Panc1 (cell line): ENCODE results near the gene MON1A.

Source experiments
- CTCF ChIP-seq: fragments of 450-650 bp; IDR thresholded peaks from 2 replicates; pipeline ENCODE4 v1.5.1; 2017; ENCODE audit warnings: mild to moderate bottlenecking
- TCF7L2 ChIP-seq: IDR thresholded peaks from 2 replicates; pipeline ENCODE4 v1.6.1; 2011; ENCODE audit warnings: mild to moderate bottlenecking, low read depth, low read length, inconsistent platforms

GRCh38 chr3:49912881-49913281 is 16.7 kb downstream of the MON1A start:
- TF ChIP-seq CTCF (no peak), TCF7L2 (no peak)
